SK-N-SH treated with all-trans-retinoic acid at 6 μM for 48 hours (cell line): ENCODE measurements around the gene PPT1.

Experiments
- ATAC-seq: fragments of 200-7000 bp; cut with Tn5 transposase; 3 replicates; pipeline ENCODE4 v1.9.1; 2020; ENCODE audit warnings: mild to moderate bottlenecking, moderate library complexity
- ARNTL ChIP-seq: fragments of 450-650 bp; formaldehyde crosslinking; IDR thresholded peaks from 2 replicates; pipeline ENCODE4 v1.5.0; 2020; ENCODE audit warnings: low read depth, mild to moderate bottlenecking, moderate library complexity, borderline replicate concordance
- CSDC2 ChIP-seq: fragments of 250-450 bp; sonication (Bioruptor Pico); IDR thresholded peaks from 2 replicates; pipeline ENCODE4 v1.5.0; 2020; ENCODE audit warnings: mild to moderate bottlenecking, moderate library complexity
- ESRRG ChIP-seq: fragments of 250-450 bp; sonication (Bioruptor Pico); IDR thresholded peaks from 2 replicates; pipeline ENCODE4 v1.6.1; 2021; ENCODE audit warnings: mild to moderate bottlenecking
- ISL1 ChIP-seq: fragments of 250-450 bp; sonication (Bioruptor Pico); IDR thresholded peaks from 2 replicates; pipeline ENCODE4 v2.1.2; 2022; ENCODE audit warnings: mild to moderate bottlenecking, moderate library complexity
- OSR1 ChIP-seq: fragments of 250-450 bp; sonication (Bioruptor Pico); IDR thresholded peaks from 2 replicates; pipeline ENCODE4 v1.8.0; 2022; ENCODE audit warnings: moderate library complexity, mild to moderate bottlenecking, inconsistent platforms
- PPARA ChIP-seq: fragments of 250-450 bp; sonication (Bioruptor Pico); IDR thresholded peaks from 2 replicates; pipeline ENCODE4 v1.5.0; 2020; ENCODE audit warnings: mild to moderate bottlenecking, borderline replicate concordance
- RARB ChIP-seq: fragments of 250-450 bp; sonication (Bioruptor Pico); IDR thresholded peaks from 2 replicates; pipeline ENCODE4 v1.8.0; 2021; ENCODE audit warnings: mild to moderate bottlenecking, moderate library complexity
- SNAI2 ChIP-seq: fragments of 250-450 bp; sonication (Bioruptor Pico); IDR thresholded peaks from 2 replicates; pipeline ENCODE4 v1.5.0; 2020; ENCODE audit warnings: mild to moderate bottlenecking, moderate library complexity
- TCF4 ChIP-seq: fragments of 250-450 bp; sonication (Bioruptor Pico); IDR thresholded peaks from 2 replicates; pipeline ENCODE4 v1.8.0; 2021; ENCODE audit warnings: mild to moderate bottlenecking, moderate library complexity, borderline replicate concordance
- ZC3H10 ChIP-seq: fragments of 250-450 bp; sonication (Bioruptor Pico); IDR thresholded peaks from 2 replicates; pipeline ENCODE4 v1.5.1; 2021; ENCODE audit warnings: mild to moderate bottlenecking, moderate library complexity
- ZFP3 ChIP-seq: fragments of 250-450 bp; sonication (Bioruptor Pico); IDR thresholded peaks from 2 replicates; pipeline ENCODE4 v1.5.0; 2020; ENCODE audit warnings: mild to moderate bottlenecking, moderate library complexity
- ZFP30 ChIP-seq: fragments of 450-650 bp; formaldehyde crosslinking; IDR thresholded peaks from 2 replicates; pipeline ENCODE4 v1.5.0; 2022; ENCODE audit warnings: mild to moderate bottlenecking, moderate library complexity
- ZNF70 ChIP-seq: fragments of 450-650 bp; formaldehyde crosslinking; IDR thresholded peaks from 2 replicates; pipeline ENCODE4 v1.5.0; 2020; ENCODE audit warnings: mild to moderate bottlenecking, moderate library complexity
- ZNF8 ChIP-seq: fragments of 450-650 bp; formaldehyde crosslinking; IDR thresholded peaks from 2 replicates; pipeline ENCODE4 v1.5.0; 2020; ENCODE audit warnings: mild to moderate bottlenecking, moderate library complexity
- TF ChIP-seq, protein P1 (sequence below): fragments of 250-450 bp; sonication (Bioruptor Pico); IDR thresholded peaks from 2 replicates; pipeline ENCODE4 v1.5.0; 2020; ENCODE audit warnings: mild to moderate bottlenecking, moderate library complexity
- TF ChIP-seq, protein P2 (sequence below): fragments of 250-450 bp; sonication (Bioruptor Pico); IDR thresholded peaks from 2 replicates; pipeline ENCODE4 v1.5.1; 2021; ENCODE audit warnings: mild to moderate bottlenecking, moderate library complexity
- TF ChIP-seq, protein P3 (sequence below): fragments of 250-450 bp; sonication (Bioruptor Pico); IDR thresholded peaks from 2 replicates; pipeline ENCODE4 v1.8.0; 2021; ENCODE audit warnings: low read depth, mild to moderate bottlenecking, moderate library complexity, borderline replicate concordance

PPT1 gene

DNA sequence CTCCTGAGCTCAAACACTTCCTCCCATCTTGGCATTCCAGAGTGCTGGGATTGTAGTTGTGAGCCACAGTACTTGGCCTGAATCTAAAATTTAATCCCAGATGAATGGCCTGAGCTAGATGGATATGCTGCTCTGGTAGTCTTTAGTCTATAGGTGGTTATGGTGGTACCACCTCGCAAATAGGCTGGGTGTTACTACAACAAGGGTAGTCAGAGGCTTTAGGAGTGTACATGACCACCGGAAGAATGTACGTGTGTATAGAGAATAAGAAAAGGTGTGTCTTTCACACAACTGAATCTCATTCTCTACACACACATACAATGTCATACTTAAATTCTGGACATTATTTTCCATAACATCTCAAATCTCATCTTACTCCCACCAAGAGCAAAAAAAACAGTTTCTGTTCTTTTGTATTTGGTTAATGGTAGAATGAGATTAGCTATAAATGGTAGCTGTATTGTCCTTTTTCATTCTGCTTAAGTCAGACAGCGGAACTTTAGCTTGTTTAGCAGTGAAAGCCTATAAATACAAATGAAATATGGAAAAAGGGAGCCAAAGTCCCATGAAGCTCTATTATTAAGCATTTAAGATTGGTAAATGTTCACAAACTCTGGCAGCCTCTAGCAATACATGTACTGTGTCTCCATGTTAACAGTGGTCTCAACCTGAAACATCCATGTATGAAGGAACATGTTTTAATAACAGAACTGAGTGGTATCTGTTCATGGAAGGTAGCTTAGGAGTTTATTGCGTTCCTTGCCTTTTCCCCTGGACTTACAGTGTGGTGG, 40.3 kb downstream of the PPT1 start:
- TF ChIP-seq ZFP3 (CRISPR knock-in tag) (no peak), ZNF70 (CRISPR knock-in tag) (no peak), ZNF8 (CRISPR knock-in tag) (no peak)
- TF ChIP-seq, protein P1, sequence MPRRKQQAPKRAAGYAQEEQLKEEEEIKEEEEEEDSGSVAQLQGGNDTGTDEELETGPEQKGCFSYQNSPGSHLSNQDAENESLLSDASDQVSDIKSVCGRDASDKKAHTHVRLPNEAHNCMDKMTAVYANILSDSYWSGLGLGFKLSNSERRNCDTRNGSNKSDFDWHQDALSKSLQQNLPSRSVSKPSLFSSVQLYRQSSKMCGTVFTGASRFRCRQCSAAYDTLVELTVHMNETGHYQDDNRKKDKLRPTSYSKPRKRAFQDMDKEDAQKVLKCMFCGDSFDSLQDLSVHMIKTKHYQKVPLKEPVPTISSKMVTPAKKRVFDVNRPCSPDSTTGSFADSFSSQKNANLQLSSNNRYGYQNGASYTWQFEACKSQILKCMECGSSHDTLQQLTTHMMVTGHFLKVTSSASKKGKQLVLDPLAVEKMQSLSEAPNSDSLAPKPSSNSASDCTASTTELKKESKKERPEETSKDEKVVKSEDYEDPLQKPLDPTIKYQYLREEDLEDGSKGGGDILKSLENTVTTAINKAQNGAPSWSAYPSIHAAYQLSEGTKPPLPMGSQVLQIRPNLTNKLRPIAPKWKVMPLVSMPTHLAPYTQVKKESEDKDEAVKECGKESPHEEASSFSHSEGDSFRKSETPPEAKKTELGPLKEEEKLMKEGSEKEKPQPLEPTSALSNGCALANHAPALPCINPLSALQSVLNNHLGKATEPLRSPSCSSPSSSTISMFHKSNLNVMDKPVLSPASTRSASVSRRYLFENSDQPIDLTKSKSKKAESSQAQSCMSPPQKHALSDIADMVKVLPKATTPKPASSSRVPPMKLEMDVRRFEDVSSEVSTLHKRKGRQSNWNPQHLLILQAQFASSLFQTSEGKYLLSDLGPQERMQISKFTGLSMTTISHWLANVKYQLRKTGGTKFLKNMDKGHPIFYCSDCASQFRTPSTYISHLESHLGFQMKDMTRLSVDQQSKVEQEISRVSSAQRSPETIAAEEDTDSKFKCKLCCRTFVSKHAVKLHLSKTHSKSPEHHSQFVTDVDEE = no peak
- TF ChIP-seq, protein P2, sequence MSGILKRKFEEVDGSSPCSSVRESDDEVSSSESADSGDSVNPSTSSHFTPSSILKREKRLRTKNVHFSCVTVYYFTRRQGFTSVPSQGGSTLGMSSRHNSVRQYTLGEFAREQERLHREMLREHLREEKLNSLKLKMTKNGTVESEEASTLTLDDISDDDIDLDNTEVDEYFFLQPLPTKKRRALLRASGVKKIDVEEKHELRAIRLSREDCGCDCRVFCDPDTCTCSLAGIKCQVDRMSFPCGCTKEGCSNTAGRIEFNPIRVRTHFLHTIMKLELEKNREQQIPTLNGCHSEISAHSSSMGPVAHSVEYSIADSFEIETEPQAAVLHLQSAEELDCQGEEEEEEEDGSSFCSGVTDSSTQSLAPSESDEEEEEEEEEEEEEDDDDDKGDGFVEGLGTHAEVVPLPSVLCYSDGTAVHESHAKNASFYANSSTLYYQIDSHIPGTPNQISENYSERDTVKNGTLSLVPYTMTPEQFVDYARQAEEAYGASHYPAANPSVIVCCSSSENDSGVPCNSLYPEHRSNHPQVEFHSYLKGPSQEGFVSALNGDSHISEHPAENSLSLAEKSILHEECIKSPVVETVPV = no peak
- no peak for ATAC-seq

DNA sequence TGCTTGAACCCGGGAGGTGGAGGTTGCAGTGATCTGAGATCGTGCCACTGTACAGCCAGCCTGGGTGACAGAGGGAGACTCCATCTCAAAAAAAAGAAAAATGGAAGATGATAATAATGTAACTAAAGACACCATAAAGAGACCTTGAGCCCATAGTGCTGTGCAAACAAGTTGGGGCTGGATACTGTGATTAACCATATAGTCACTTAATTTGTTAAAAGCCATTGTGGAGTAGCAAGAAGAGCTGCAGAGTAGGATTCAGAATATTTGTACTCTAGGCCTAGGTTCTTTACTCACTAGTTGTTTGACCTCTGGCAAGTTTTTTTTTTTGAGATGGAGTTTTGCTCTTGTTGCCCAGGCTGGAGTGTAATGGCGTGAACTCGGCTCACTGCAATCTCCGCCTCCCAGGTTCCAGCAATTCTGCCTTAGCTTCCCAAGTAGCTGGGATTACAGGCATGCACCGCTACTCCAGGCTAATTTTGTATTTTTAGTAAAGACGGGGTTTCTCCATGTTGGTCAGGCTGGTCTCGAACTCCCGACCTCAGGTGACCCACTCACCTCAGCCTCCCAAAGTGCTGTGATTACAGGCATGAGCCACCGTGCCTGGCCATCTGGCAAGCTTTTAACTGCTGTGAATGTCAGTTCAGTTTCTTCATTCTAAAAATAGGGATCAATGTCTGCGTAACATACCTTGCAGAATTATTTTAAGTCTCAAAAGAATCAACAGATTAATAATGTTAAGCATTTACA, 43.7 kb downstream of the PPT1 start:
- no peak for TF ChIP-seq ESRRG (CRISPR knock-in tag)
- ATAC-seq = no peak

DNA sequence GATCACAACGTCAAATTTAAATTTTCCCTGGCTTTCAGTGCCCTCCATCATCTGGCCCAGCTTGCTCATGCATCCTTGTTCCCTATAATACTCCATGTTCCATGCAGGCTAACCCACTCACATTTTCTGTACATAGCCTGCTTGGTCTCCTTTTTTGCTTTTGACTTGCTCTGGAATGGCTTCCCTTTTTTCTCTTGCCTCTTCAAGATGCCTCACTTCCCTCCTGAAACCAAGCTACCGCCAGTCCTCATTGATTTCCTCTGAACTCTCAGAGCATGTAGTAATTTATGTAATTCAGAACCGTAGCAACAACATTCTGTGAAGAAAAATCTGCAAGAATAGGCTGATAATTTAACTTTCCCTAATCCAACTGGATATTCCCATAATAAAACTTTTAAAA, 46.2 kb downstream of the PPT1 start:
- no peak for ATAC-seq
- no peak for TF ChIP-seq SNAI2 (CRISPR knock-in tag)
- no peak for TF ChIP-seq ZFP3 (CRISPR knock-in tag)
- TF ChIP-seq, protein P3, sequence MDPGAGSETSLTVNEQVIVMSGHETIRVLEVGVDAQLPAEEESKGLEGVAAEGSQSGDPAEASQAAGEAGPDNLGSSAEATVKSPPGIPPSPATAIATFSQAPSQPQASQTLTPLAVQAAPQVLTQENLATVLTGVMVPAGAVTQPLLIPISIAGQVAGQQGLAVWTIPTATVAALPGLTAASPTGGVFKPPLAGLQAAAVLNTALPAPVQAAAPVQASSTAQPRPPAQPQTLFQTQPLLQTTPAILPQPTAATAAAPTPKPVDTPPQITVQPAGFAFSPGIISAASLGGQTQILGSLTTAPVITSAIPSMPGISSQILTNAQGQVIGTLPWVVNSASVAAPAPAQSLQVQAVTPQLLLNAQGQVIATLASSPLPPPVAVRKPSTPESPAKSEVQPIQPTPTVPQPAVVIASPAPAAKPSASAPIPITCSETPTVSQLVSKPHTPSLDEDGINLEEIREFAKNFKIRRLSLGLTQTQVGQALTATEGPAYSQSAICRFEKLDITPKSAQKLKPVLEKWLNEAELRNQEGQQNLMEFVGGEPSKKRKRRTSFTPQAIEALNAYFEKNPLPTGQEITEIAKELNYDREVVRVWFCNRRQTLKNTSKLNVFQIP (CRISPR knock-in tag) = no peak
- no peak for TF ChIP-seq RARB (CRISPR knock-in tag)
- no peak for TF ChIP-seq ARNTL
- no peak for TF ChIP-seq PPARA (CRISPR knock-in tag)
- TF ChIP-seq ZFP30 = no peak
- no peak for TF ChIP-seq ZC3H10 (CRISPR knock-in tag)
- no peak for TF ChIP-seq OSR1 (CRISPR knock-in tag)
- TF ChIP-seq ZNF70 (CRISPR knock-in tag) = no peak
- TF ChIP-seq, all 23 proteins: peak for 0

DNA sequence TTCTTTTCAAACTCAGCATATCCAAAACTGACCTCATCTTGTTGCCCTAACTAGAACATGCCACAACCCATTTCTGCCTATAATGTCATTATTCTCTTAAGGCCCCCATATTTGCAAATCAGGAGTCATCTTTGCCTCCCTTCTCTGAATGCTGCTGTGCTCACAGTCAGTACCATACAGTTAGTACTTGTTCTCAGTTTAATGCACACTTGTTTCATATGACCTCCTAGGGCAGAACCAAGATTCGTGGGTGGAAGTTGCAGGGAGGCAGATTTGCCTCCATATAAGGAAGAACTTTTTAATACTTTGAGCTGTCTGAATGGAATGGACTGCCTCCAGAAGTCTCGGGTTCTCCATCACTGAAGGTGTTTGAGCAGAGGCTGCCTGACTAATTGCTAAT, 47.3 kb downstream of the PPT1 start:
- TF ChIP-seq, protein P1 = no peak
- TF ChIP-seq ZNF70 (CRISPR knock-in tag) (no peak), CSDC2 (CRISPR knock-in tag) (no peak), TCF4 (no peak)
- ATAC-seq = no peak

DNA sequence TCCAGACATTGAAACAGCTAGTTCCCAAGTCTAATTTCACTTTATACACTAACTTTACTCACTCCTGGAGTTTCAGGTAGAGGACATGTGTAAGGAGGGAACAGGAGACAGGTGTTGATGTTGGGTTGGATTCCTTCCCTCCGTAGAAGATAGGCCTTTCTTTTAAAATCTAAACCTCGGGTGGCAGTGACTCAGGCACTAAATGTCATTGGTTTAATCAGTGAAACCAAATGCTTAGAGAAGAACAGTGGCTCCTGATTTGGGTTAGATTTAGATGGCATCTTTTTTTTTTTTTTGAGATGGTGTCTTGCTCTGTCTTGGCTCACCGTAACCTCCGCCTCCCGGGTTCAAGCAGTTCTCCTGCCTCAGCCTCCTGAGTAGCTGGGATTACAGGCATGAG, 49.3 kb downstream of the PPT1 start:
- no peak for ATAC-seq
- TF ChIP-seq, protein P3 (CRISPR knock-in tag) = no peak
- TF ChIP-seq, protein P1 = no peak
- TF ChIP-seq ZFP30 = no peak
- TF ChIP-seq ISL1 (CRISPR knock-in tag) = no peak
- no peak for TF ChIP-seq SNAI2 (CRISPR knock-in tag)
- no peak for TF ChIP-seq CSDC2 (CRISPR knock-in tag)
- TF ChIP-seq, protein P2 = no peak
- no peak for TF ChIP-seq ZFP3 (CRISPR knock-in tag)
